Bronchial epithelial cell (primary cell): ENCODE results near the gene SLC23A1. TPM values are rescaled to one million over a fixed set of nuclear protein-coding genes. Genes with fewer than 3 reads are reported as not detected.

Experiments
- DNase-seq: peaks from one replicate; pipeline ENCODE4 v3.0.0-alpha.2; 2010; ENCODE audit warnings: low read depth
- FAIRE-seq: peaks from 2 replicates; lab custom pipeline; 2011; peaks lifted over from hg19 to GRCh38; lab: Jason Lieb, UNC
- H3K27me3 ChIP-seq: 2 replicates; pipeline ENCODE4 v1.5.1; 2011; ENCODE audit warnings: low read length; ENCODE audit not compliant: control insufficient read depth, insufficient read depth
- H3K36me3 ChIP-seq: 2 replicates; pipeline ENCODE4 v1.5.1; 2011; ENCODE audit warnings: low read length; ENCODE audit not compliant: control insufficient read depth, insufficient read depth
- H3K4me3 ChIP-seq: 2 replicates; pipeline ENCODE4 v1.5.1; 2011; ENCODE audit warnings: mild to moderate bottlenecking, low read depth, low read length, control low read depth
- total RNA-seq: library from RNA; depleted of rRNA; stranded (reverse); fragments of >200 nt; gene quantifications from 2 replicates; pipeline ENCODE4 v1.2.1, GENCODE V29; 2014
- TF ChIP-seq, protein P1 (sequence below): IDR thresholded peaks from 2 replicates; pipeline ENCODE4 v1.5.1; 2011; ENCODE audit warnings: mild to moderate bottlenecking, moderate library complexity, low read length, control low read depth, inconsistent platforms; ENCODE audit not compliant: insufficient read depth, severe bottlenecking

The SLC23A1 gene
- total RNA-seq, 1 donor from 2014 or later: not detected

- FAIRE-seq: peak; percentile 55
- Histone ChIP-seq H3K4me3 (peak overlapping the region; percentile 43), H3K27me3 (no peaks in the 10 kb centered on the region), H3K36me3 (no peaks in the 10 kb centered on the region)
- TF ChIP-seq, protein P1, sequence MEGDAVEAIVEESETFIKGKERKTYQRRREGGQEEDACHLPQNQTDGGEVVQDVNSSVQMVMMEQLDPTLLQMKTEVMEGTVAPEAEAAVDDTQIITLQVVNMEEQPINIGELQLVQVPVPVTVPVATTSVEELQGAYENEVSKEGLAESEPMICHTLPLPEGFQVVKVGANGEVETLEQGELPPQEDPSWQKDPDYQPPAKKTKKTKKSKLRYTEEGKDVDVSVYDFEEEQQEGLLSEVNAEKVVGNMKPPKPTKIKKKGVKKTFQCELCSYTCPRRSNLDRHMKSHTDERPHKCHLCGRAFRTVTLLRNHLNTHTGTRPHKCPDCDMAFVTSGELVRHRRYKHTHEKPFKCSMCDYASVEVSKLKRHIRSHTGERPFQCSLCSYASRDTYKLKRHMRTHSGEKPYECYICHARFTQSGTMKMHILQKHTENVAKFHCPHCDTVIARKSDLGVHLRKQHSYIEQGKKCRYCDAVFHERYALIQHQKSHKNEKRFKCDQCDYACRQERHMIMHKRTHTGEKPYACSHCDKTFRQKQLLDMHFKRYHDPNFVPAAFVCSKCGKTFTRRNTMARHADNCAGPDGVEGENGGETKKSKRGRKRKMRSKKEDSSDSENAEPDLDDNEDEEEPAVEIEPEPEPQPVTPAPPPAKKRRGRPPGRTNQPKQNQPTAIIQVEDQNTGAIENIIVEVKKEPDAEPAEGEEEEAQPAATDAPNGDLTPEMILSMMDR: no peak
- peak; percentile 94 for DNase-seq
Measured at GRCh38 chr5:139391570-139392323, 8.7 kb upstream of the SLC23A1 start.

DNA sequence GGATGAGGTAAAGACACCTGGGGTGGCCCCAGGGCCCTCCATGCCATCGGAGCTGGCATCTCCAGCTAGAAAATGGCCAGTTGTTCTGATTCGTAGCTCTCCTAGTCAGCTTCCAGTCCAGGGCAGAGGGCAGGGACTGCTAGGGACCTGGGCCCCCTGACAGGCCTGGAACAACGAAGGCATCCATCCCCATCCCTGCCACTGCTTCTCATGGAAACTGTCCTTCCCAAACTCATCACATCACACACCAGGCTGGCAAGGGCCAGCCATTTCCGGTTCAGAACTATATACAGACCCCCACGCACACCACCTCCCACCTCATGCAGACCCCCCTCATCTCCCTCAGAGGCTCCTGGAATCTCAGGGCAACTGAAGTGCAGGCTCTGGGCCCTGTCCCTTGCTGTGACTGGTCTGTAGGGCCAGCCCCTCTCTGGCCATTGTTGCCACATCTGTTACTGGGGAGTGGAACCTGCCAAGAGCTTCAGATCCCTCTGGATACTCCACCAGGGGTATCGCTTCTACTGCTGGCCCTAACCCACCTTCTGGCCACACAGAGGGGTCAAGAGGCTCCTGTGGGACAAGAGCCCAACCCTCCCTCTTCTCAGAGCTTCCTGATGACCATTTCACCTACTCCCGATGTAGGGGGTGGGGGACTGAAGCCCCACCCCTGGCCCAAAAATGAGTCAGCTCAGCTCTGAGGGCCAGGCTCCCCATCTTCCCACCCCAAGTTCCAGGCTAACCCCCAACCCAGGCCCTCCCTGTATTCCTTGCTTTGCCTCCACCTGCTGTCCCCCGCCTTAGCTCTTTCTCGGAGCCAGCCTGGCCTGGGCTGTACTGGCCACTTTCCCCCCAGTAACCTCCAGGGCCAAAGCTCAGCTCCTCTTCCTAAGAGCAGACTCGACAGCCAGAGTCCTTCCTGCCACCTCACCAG lies 7.8 kb upstream of the SLC23A1 start:
- TF ChIP-seq, protein P1: no peak
- DNase-seq (peak; percentile 41), FAIRE-seq (no peak)
- no peaks in the 10 kb centered on the region for H3K27me3 ChIP-seq
- H3K4me3 ChIP-seq: no peak overlapping the region
- no peaks in the 10 kb centered on the region for H3K36me3 ChIP-seq

DNA sequence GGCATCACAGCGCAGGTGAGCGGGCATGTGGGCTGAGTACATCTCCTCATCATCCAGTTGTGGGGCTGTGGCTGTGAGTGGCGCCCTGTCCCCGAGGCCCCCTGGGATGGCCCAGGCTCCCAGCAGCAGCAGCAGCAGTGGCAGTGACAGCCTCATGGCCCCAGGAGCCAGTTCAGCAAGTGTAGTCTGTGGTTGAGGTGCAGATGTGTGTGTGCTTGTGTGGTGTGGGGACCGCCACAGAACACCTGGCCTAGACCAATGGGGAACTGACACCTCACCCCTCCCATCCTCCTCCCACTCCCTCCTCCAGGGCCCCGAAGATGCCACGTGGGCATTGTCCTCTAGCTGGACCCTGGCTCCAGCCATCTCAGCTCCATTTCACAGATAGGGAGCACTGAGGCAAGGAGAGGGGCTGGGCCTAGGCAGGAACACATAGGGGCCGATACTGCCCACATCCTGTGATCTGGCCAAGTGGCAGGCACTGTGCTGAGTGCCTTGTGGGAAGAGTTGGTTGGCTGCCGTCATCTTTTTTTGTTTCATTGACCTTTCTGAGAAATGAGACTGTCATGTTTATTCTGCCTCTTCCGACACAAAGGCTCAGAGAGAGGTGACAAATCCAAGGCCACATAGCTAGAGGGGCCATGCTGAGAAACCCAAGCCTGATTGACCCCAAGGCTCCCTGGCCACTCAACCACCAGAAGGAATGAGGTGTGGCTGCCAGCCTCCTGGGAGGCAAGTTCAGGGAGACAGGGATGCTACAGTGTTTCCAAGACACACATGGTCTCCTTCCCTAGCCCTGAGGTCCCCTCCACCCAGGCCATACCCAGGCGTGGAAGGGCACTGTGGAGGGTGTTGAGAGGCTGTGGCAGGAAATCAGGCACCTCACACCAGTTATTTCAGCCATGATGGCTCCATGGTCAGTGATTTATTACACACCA lies 6.9 kb upstream of the SLC23A1 start, which contains the start of gene MZB1:
Gene MZB1, minus strand, starts transcription at position 213 of the 938 bp plus-strand sequence. Its CDS starts 57 bp downstream, at position 156.
- DNase-seq (no peak), FAIRE-seq (no peak)
- Histone ChIP-seq H3K36me3 (no peaks in the 10 kb centered on the region), H3K4me3 (no peak within 1 kb of the TSS), H3K27me3 (no peaks in the 10 kb centered on the region)
- TF ChIP-seq, protein P1: no peak

DNA sequence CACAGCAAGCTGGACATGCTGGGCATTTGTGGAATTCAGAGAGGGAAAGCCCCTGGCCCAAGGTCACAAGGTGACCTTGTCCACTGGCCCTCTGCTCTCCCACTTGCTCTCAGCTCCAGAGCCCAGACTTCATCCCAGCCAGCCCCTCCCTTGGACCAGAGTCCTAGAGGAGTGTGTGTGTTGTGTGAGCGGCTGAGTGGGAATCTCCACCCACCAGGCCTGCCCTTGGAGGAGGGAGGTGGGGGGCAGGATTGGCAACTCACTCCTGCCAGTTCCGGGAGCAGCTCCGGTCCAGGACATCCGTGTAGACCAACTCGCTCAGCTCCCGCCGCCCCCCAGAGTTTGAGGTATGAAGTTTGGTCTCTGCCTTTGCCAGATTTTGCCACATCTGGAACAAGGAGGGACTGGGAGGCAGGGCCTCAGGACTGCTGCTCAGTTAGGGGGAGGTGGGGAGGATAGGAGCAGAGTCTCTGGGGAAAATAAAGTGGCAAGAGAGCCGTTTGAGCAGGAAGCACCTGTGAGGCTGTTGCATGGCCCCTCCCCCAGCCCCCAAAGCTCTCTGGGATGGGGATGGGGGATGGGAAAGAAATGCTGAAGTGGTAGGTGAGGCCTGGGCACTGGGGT lies 5.2 kb upstream of the SLC23A1 start:
- Histone ChIP-seq H3K4me3 (no peak overlapping the region), H3K27me3 (no peaks in the 10 kb centered on the region), H3K36me3 (no peaks in the 10 kb centered on the region)
- FAIRE-seq (no peak), DNase-seq (no peak)
- TF ChIP-seq, protein P1: no peak
